Aorta (tissue), 5 donors: Measurements from ENCODE around the gene PDK1. TPM values are rescaled to one million over a fixed set of nuclear protein-coding genes. Genes with fewer than 3 reads are reported as not detected.

Experiments
- ATAC-seq: fragments of 200-7000 bp; cut with Tn5 transposase; one replicate; pipeline ENCODE4 v1.9.1; 2022; ENCODE audit warnings: moderate library complexity; ENCODE audit not compliant: low FRiP score
- DNase-seq, 2 donors: peaks; one replicate each; pipeline ENCODE4 v3.0.0-alpha.2; 2020
- H3K27ac ChIP-seq, 2 donors: one replicate each; pipeline ENCODE4 v1.5.1; 2013; ENCODE audit warnings: low read length in 2 of 2, mild to moderate bottlenecking in 2 of 2, moderate library complexity in 2 of 2, control low read depth in 1 of 2, inconsistent platforms in 1 of 2, low read depth in 1 of 2
- H3K27me3 ChIP-seq, 2 donors: one replicate each; pipeline ENCODE4 v1.6.1; 2013; ENCODE audit warnings: control low read depth in 1 of 2, low read length in 1 of 2, mild to moderate bottlenecking in 1 of 2, moderate library complexity in 1 of 2; ENCODE audit not compliant: insufficient read depth in 2 of 2, control insufficient read depth in 1 of 2
- H3K36me3 ChIP-seq, 2 donors: one replicate each; pipeline ENCODE4 v1.6.1; 2013; ENCODE audit warnings: control low read depth in 1 of 2, low read length in 1 of 2, mild to moderate bottlenecking in 1 of 2; ENCODE audit not compliant: insufficient read depth in 2 of 2, control insufficient read depth in 1 of 2
- H3K4me1 ChIP-seq, 2 donors: one replicate each; pipeline ENCODE4 v1.6.1; 2013; ENCODE audit warnings: low read length in 2 of 2, control low read depth in 1 of 2, mild to moderate bottlenecking in 1 of 2, moderate library complexity in 1 of 2; ENCODE audit not compliant: insufficient read depth in 2 of 2, control insufficient read depth in 1 of 2
- H3K4me3 ChIP-seq, 2 donors: one replicate each; pipeline ENCODE4 v1.5.1; 2013; ENCODE audit warnings: low read length in 2 of 2, control low read depth in 1 of 2, mild to moderate bottlenecking in 1 of 2
- H3K9me3 ChIP-seq: one replicate; pipeline ENCODE4 v1.6.1; 2013; ENCODE audit warnings: mild to moderate bottlenecking, low read length; ENCODE audit not compliant: control insufficient read depth
- WGBS, 2 donors: extraction: QIAGEN DNeasy Blood & Tissue Kit; methylation state at CpG; one replicate each; pipeline ENCODE4 v1.1.7; 2013; 5-methylcytosine and 5-hydroxymethylcytosine counted together
- intact Hi-C, 2 donors: fragments of 100-400 bp; cut with DNase I; formaldehyde crosslinking; loops; one replicate each; pipeline versions ENCODE4 v1.14.2 to v1.15.0; 2022
- polyA plus RNA-seq, 2 donors: library from polyadenylated mRNA; stranded (reverse); fragments of 200-250 nt; gene quantifications; one replicate each; pipeline ENCODE4 v1.2.3, GENCODE V29; 2013
- total RNA-seq, 2 donors: library from RNA; stranded (reverse); fragmentation: NEBNext Ultra II Directional; extraction: Animal tissue kit (Norgen Biotek cat#: 25700); gene quantifications; one replicate each; pipeline ENCODE4 v1.2.1, GENCODE V29; 2021
- donor health status: healthy with polysubstance abuse.
- donor health status: Bipolar disorder and iron deficiency.
- donor health status: DM: no; HTN: no; CAD: no.
- donor health status: DM: no; HTN: no; CAD: no.
- donor health status: DM: yes; HTN: yes; CAD: no.

The PDK1 gene
- total and polyA plus RNA-seq, 4 donors: 1.9 to 38.7 (median 15.3) TPM

DNA sequence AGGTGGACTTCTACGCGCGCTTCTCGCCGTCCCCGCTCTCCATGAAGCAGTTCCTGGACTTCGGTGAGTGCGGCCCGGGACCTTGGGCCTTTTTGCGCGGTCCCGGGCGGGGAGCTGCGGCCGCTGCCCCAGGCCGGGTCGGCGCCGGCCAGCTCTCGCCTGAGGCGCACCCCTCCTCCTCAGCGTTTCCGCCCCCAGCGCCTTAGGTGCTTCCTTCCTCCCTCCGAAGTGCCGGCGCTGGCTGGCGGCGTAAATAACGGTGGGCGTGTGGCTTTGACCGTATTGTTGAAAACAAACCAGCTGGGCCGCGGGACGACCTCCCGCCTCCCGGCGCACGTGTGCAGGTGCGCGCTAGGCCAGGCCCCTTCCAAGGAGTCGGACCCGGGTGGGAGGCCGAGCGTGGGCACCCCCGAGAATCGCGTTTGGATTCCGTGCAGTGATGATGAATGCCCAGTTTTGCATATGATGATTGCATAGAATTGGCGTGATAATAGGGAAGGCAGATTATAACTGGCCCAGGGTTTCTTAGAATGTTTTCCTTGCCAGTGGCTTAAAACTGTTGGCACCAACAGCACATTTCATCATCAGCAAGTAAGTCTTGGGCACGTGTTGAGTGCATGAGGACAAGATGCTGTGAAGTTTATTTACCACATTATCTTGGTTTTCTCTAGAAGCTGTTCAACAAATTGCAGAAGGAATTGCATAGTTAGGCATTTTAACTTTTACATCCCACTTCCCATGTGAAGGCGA, 569 bp downstream of the PDK1 start:
- ATAC-seq (peak; percentile 71), DNase-seq (peak; percentile 77 to 87)
- intact Hi-C loops: loop anchor here in 1 of 2 donors (5.0 kb wide), 1 partner anchor 36 kb away; no protein-coding TSS in a partner anchor
- 2% methylated on average over 51 to 52 of the region's 52 CpGs for WGBS, 2 donors
- H3K36me3 ChIP-seq: no peaks in the 10 kb centered on the region
- H3K9me3 ChIP-seq: no peaks in the 10 kb centered on the region
- H3K4me3 ChIP-seq: peak overlapping the region; percentile 54 to 70
- peaks cover 0 to 1% of the 10 kb centered on the region in 2 donors for H3K4me1 ChIP-seq
- no peaks in the 10 kb centered on the region for H3K27me3 ChIP-seq
- H3K27ac ChIP-seq: peak overlapping the region; percentile 58 to 86

GRCh38 chr2:172558372-172558771, 2.5 kb downstream of the PDK1 start:
- intact Hi-C loops: loop anchor here in 1 of 2 donors (5.0 kb wide), 1 partner anchor 34 kb away; no protein-coding TSS in a partner anchor
- peaks cover 0 to 1% of the 10 kb centered on the region in 2 donors for H3K4me1 ChIP-seq
- ATAC-seq (no peak), DNase-seq (no peak)
- WGBS, 2 donors: 91 to 94% methylated on average over 5 of the region's 5 CpGs
- H3K36me3 ChIP-seq: no peaks in the 10 kb centered on the region
- no peak overlapping the region for H3K4me3 ChIP-seq
- H3K27me3 ChIP-seq: no peaks in the 10 kb centered on the region
- H3K27ac ChIP-seq: no peak overlapping the region
- H3K9me3 ChIP-seq: no peaks in the 10 kb centered on the region

DNA sequence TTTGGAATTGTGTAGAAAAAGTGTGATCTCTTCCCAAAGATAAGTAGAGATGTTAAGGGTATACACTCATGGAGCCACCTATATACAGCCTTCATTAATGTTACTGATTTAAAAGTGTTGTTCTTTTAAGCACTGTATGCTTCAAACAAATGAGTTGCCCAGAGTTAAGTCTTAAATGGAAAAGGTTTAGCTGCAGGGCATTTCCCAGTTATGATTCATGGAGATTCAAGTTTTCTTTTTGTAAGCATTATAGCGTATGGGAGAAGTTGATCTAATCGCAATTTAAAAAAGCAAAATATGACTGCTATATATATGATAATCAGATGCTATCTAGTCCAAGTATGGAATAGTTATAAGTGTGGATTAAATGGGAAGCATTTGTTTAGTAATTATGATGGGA, 4.8 kb downstream of the PDK1 start:
- intact Hi-C loops: no loop called here
- 90 to 94% methylated on average over 2 of the region's 2 CpGs for WGBS, 2 donors
- H3K4me3 ChIP-seq: no peak overlapping the region
- DNase-seq (no peak), ATAC-seq (no peak)
- peaks cover 0 to 1% of the 10 kb centered on the region in 2 donors for H3K4me1 ChIP-seq
- no peaks in the 10 kb centered on the region for H3K36me3 ChIP-seq
- no peak overlapping the region for H3K27ac ChIP-seq
- H3K9me3 ChIP-seq: no peaks in the 10 kb centered on the region
- no peaks in the 10 kb centered on the region for H3K27me3 ChIP-seq

DNA sequence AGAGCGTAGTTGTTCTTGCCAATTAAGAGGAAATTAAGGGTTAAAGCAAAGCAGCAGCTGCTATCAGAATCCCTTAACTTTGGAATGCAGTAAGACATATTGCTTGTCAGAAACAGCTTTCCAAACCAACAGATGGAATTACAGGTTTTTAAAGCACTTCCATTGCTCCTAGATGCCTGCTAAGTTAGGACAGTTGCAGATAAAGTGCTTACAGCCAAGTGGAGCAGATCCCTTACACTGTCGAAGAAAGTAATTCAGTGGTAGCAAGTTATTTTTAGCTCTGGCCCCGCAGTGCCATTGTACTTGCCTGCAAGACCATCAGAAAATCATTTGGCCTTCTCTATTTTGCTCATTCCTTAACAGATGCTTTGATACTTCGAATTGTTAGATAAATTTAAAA, 5.4 kb downstream of the PDK1 start:
- no peaks in the 10 kb centered on the region for H3K36me3 ChIP-seq
- intact Hi-C loops: no loop called here
- no peaks in the 10 kb centered on the region for H3K9me3 ChIP-seq
- ATAC-seq: no peak
- no peak overlapping the region for H3K4me3 ChIP-seq
- H3K27me3 ChIP-seq: no peaks in the 10 kb centered on the region
- H3K27ac ChIP-seq: no peak overlapping the region
- WGBS, 2 donors: 45 to 46% methylated on average over 4 of the region's 4 CpGs
- DNase-seq: no peak
- H3K4me1 ChIP-seq: peaks cover 0 to 1% of the 10 kb centered on the region in 2 donors

GRCh38 chr2:172562298-172562697, 6.4 kb downstream of the PDK1 start:
- Histone ChIP-seq H3K36me3 (no peaks in the 10 kb centered on the region), H3K27me3 (no peaks in the 10 kb centered on the region), H3K27ac (no peak overlapping the region), H3K4me1 (peaks cover 0 to 1% of the 10 kb centered on the region in 2 donors), H3K4me3 (no peak overlapping the region), H3K9me3 (no peaks in the 10 kb centered on the region)
- DNase-seq (no peak), ATAC-seq (no peak)
- 98 to 100% methylated on average over 1 of the region's 1 CpG for WGBS, 2 donors
- intact Hi-C loops: no loop called here

GRCh38 chr2:172564376-172564775, 8.5 kb downstream of the PDK1 start:
- H3K27ac ChIP-seq: no peak overlapping the region
- intact Hi-C loops: no loop called here
- H3K4me3 ChIP-seq: no peak overlapping the region
- no peaks in the 10 kb centered on the region for H3K36me3 ChIP-seq
- 89 to 90% methylated on average over 5 of the region's 5 CpGs for WGBS, 2 donors
- ATAC-seq: no peak
- no peaks in the 10 kb centered on the region for H3K9me3 ChIP-seq
- DNase-seq: no peak
- peaks cover 0 to 1% of the 10 kb centered on the region in 2 donors for H3K4me1 ChIP-seq
- no peaks in the 10 kb centered on the region for H3K27me3 ChIP-seq

- DNase-seq (no peak), ATAC-seq (no peak)
- Histone ChIP-seq H3K27ac (no peak overlapping the region), H3K36me3 (peaks cover 0 to 1% of the 10 kb centered on the region in 2 donors), H3K9me3 (no peaks in the 10 kb centered on the region), H3K27me3 (no peaks in the 10 kb centered on the region), H3K4me1 (no peaks in the 10 kb centered on the region), H3K4me3 (no peak overlapping the region)
- intact Hi-C loops: no loop called here
Observed at GRCh38 chr2:172571245-172571644, 15.4 kb downstream of the PDK1 start.

DNA sequence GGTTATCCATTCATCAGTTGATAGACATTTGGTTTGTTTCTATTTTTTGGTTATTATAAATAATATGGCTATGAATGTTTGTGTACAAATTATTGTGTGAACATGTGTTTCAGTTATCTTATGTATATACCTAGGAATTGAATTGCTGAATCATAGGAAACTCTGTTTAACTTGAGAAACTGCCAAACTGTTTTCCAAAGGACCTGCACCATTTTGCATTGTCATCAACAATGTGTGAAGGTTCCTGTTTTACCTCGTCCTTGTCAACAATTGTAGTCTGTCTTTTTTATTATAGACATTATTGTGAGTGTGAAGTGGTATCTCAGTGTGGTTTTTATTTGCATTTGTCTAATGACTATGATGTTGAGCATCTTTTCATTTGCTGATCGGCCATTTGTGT, 17.1 kb downstream of the PDK1 start:
- no peak overlapping the region for H3K27ac ChIP-seq
- no peaks in the 10 kb centered on the region for H3K27me3 ChIP-seq
- no peak overlapping the region for H3K4me3 ChIP-seq
- 87 to 91% methylated on average over 2 of the region's 2 CpGs for WGBS, 2 donors
- H3K4me1 ChIP-seq: no peaks in the 10 kb centered on the region
- intact Hi-C loops: no loop called here
- ATAC-seq (no peak), DNase-seq (no peak)
- no peaks in the 10 kb centered on the region for H3K9me3 ChIP-seq
- H3K36me3 ChIP-seq: peaks cover 0 to 1% of the 10 kb centered on the region in 2 donors

- Histone ChIP-seq H3K4me3 (no peak overlapping the region), H3K4me1 (no peaks in the 10 kb centered on the region), H3K27ac (no peak overlapping the region), H3K27me3 (no peaks in the 10 kb centered on the region), H3K9me3 (no peaks in the 10 kb centered on the region), H3K36me3 (peaks cover 1 to 2% of the 10 kb centered on the region in 2 donors)
- ATAC-seq (no peak), DNase-seq (no peak)
- 97 to 100% methylated on average over 1 of the region's 1 CpG for WGBS, 2 donors
- intact Hi-C loops: no loop called here
Observed at GRCh38 chr2:172574965-172575364, 19.1 kb downstream of the PDK1 start.
